Fibroblast of skin of scalp (primary cell): ENCODE results near the gene REEP6.
"Not testable (repeated sequence)": the region's sequence is repeated elsewhere in the genome, so short reads cannot be mapped to it uniquely, and the experiment has no call there.

Experiments
- DNase-seq: peaks from one replicate; pipeline ENCODE4 v3.0.0-alpha.2; 2013

REEP6 gene

DNA sequence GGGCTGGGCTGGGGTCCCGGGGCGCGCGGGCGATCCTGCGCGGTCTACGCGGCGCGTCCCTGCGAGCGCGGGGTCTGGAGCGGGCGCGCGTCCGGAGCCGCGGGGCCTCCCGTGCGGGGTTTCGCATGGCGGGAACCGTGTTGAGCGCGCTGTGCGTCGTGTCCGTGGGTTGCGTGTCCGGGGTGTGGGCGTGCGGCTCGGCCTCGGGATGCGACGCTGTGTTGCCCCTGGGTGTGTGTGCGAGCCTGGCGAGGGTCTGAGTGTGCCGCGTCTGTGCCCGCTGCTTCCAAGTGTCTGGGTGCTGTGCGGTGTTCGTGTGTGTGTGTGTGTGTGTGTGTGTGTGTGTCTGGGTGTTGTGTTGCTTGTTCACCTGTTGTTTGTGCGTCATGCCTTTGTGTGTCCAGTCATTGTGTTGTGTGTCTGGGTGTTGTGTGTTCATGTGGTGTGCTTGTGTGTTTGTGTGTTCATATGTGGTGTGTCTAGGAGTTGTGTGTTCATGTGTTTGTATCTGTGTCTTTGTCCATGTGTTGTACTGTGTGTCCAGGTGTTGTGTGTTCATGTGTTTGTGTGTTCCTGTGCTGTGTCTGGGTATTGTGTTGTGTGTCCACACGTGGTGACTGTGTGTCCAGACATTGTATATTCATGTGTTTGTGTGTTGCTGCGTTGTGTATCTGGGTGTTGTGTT, 33.4 kb downstream of the REEP6 start:
- no peak for DNase-seq

DNA sequence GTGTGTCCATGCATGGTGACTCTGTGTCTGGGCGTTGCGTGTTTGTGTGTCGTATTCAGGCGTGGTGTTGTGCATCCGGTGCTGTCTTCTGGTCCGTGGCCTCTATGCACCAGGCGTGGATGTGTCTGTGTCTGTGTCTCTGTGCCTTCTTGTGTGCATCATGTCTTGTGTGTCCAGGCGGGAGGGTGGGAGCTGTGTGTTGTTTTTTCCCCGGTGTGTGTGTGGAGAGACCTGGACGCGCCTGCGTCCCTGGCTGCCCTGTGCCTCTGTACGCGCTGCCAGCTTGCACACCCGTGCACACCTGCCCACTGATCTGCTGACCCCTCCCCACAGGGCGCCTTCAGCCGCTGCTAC, 34.0 kb downstream of the REEP6 start:
- no peak for DNase-seq

DNA sequence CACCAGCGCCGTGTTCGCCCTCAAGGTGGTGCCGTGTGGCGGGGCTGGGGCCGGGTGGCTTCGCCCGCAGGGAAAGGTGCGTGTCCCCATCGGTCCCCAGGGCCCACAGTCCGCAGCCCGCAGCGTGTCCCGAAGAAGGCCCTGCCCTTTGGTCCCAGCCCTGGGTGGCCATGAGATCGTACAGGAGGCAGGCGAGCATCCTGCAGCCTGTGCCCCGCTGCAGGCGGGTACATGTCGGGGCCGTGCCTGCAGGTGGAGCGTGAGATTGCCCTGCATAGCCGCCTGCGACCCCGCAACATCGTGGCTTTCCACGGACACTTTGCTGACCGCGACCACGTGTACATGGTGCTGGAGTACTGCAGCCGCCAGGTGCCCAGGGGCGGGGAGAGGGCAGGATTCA, 34.4 kb downstream of the REEP6 start:
- DNase-seq, result no peak

DNA sequence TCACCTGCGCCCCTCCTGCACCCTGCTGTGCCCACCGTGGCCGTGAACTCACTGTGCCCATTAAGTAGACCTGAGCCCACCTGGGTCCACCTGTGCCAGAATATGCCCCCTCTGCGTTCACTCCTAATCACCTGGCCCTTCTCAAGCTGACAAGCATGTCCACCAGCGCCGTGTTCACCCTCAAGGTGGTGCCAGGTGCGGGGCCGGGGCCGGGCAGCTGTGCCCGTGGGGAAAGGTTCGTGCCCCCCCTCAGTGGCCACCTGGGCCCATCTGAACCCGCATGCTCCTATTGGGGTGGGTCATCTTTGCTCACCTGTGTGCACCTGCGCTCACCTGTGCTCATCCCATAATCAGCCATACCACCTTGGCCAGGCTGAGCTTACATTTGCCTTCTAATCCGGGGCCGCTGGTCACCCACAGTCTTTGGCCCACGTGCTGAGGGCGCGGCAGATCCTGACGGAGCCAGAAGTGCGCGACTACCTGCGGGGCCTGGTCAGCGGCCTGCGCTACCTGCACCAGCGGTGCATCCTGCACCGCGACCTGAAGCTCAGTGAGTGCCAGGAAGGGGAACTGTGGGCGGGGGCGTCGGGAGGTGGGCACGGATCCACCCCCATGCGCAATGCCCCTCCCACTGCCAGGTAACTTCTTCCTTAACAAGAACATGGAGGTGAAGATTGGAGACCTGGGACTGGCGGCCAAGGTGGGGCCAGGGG, 35.2 kb downstream of the REEP6 start:
- no peak for DNase-seq

DNA sequence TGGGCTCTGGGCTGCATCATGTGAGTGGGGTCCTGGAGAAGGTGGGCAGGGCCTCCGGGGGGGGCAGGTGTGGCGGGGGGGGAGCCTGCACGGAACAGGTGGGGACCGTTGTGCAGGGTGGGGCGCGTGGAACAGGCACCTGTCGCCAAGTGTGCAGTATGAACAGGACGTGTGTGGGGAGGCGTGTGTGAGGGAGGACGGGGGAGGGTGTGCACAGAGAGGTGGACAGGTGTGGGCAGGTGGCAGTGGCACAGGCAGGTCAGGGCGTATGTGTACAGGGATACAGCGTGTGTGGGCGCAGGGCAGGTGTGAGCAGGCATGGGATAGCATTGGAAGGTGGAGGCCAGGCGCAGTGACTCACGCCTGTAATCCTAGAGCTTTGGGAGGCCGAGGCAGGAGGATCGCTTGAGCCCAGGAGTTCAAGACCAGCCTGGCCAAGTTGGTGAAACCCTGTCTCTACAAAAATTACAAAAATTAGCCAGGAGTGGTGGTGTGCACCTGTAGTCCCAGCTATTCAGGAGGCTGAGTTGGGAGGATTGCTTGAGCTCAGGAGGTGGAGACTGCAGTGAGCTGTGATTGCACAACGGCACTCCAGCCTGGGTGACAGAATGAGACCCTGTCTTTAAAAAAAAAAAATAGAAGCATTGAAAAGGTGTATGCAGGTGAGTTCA, 36.1 kb downstream of the REEP6 start:
- DNase-seq, result no peak

- DNase-seq, result no peak
These were observed 36.8 kb downstream of the REEP6 start for GRCh38 chr19:1527650-1528309.

DNA sequence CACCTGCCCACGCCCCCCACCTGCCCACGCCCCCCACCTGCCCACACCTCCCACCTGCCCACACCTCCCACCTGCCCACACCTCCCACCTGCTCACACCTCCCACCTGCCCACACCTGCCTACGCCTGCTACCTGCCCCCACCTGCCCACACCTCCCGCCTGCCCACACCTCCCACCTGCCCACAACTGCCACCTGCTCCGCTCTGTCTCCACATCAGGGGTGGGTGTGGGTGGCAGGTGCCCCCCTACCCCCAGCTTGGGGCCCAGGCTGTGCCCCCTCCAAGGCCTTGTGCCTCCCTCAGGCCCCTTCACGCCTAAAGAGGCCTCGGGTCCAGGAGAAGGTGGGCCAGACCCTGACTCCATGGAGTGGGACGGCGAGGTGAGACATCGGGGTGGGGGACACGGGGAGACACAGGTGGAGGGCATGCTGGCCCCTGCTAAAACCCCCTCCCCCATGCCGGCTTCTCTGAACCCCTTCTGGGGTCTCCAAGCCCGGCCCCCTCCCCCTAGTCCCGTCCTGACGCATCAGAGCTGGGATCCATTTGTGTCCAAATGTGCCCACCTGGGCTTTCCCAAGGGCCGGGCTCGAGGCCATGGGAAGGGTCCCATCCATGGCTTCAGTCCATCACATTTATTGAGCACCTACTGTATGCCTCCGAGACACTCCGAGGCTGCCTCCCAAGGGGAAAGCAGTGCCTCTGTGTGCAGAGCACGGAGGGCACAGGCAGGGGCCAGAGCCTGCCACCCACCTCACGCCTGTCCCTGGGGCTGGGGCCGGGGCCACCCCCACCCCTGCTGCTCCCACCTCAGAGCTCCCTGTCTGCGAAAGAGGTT, 37.8 kb downstream of the REEP6 start:
- DNase-seq, result no peak

- no peak for DNase-seq
These were observed 38.4 kb downstream of the REEP6 start for GRCh38 chr19:1529430-1529816.

- not testable (repeated sequence) for DNase-seq
These were observed 39.9 kb downstream of the REEP6 start for GRCh38 chr19:1530856-1531255.

DNA sequence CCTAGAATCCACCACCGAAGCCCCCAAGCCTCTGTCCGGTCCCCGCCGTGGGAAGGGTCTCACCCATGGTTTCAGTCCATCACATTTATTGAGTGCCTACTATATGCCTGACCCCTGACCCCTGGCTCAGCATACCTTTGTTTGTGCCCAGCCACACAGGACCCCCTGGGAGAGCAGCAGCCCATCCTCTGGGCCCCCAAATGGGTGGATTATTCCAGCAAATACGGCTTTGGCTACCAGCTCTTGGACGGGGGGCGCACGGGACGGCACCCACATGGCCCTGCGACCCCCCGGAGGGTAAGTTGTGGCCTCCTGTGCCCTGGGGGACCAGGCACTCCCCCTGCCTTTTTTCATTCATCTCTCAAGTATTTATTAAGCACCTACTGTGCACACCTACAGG, 40.6 kb downstream of the REEP6 start:
- no peak for DNase-seq

GRCh38 chr19:1532003-1532402, 41.0 kb downstream of the REEP6 start:
- DNase-seq, result no peak

DNA sequence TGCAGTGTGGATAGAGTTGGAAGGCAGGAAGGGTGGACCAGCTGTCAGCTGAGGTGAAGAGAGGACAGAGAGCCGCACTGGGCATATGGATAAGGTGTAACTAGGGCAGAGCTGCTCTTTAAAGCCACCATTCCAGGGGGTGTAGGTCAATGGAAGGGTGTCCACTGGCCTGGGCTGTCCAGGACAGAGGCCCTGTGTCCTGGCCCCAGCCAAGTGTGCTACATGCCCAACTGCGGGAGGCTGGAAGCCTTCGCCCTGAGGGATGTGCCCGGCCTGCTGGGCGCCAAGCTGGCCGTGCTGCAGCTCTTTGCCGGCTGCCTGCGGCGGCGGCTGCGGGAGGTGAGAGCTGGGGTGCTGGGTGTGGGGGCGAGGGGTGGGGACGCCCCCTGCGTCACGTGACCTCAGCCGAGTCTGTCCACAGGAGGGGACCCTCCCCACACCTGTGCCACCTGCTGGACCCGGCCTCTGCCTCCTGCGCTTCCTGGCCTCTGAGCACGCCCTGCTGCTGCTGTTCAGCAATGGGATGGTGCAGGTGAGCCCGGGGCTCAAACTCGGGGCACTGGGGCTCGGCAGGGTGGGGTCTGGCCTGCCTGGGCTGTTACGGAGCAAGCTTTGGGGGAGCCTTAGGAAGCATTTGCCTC, 42.6 kb downstream of the REEP6 start:
- DNase-seq, result no peak

GRCh38 chr19:1534972-1535371, 44.0 kb downstream of the REEP6 start:
- DNase-seq, result no peak

GRCh38 chr19:1535699-1536098, 44.7 kb downstream of the REEP6 start:
- DNase-seq, result not testable (repeated sequence)

GRCh38 chr19:1538978-1539377, 48.0 kb downstream of the REEP6 start:
- DNase-seq, result no peak

GRCh38 chr19:1539749-1540148, 48.8 kb downstream of the REEP6 start:
- not testable (repeated sequence) for DNase-seq

DNA sequence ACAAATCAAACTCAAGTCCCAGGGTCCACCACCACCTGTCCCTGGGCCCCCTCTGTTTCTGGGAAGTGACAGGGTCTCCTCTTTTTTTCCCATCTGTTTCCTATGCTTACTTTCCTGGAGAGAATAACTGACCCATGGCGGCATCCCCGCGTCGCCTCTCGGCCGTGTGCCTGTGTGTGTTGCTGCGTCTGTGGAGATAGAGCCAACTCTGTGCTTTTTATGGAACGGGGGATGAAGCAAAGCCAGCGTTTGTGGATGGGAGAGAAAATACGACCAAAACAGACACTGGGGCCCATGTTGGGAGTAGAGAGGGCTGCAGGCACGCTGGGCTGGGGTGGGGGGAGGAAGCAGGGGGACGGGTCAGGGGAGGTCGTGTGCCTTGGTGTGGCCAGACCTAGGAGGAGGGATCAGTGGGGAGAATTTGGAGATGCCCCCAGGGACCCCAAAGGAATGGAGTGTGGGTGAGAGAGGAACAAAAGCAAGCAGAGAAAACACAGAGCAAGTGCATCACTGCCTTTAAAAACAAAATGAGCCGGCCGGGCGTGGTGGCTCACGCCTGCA, 49.5 kb downstream of the REEP6 start:
- DNase-seq, result no peak
